PC-3 (cell line): Measurements from ENCODE around the gene OTOL1. TPM values are rescaled to one million over a fixed set of nuclear protein-coding genes. Genes with fewer than 3 reads are reported as not detected.
"Not testable (repeated sequence)": the region's sequence is repeated elsewhere in the genome, so short reads cannot be mapped to it uniquely, and the experiment has no call there.

ENCODE experiments used
- ATAC-seq: fragments of 200-7000 bp; cut with Tn5 transposase; 2 replicates; pipeline ENCODE4 v1.9.1; 2020; ENCODE audit warnings: mild to moderate bottlenecking, moderate library complexity
- BruUV-seq: library from RNA; stranded (reverse); fragments of 400-500 nt; replicated peaks from 2 replicates; lab custom pipeline; 2021; lab: Mats Ljungman, UMichigan
- CTCF ChIA-PET: fragments of 300-600 bp; sonication (Branson Sonifier 250); formaldehyde crosslinking; loops from one replicate; lab custom pipeline; 2022; ENCODE audit warnings: antibody characterized with exemption; lab: Charles Lee
- POLR2A ChIA-PET: fragments of 300-600 bp; sonication (Branson Sonifier 250); formaldehyde crosslinking; loops from one replicate; lab custom pipeline; 2022; ENCODE audit warnings: antibody characterized with exemption; ENCODE audit not compliant: unreplicated experiment; lab: Charles Lee
- DNase-seq: peaks from one replicate; pipeline ENCODE4 v3.0.0-alpha.2; 2015
- H2AFZ ChIP-seq: fragments of 300-600 bp; sonication (generic); 2 replicates; pipeline ENCODE4 v1.6.0; 2016; ENCODE audit warnings: antibody characterized with exemption, low read length
- H3F3A ChIP-seq: fragments of 300-600 bp; sonication (generic); one replicate; pipeline ENCODE4 v1.6.0; 2017; ENCODE audit warnings: antibody characterized with exemption, low read length, control low read depth, mild to moderate bottlenecking; ENCODE audit not compliant: unreplicated experiment
- H3K27ac ChIP-seq: fragments of 300-600 bp; sonication (generic); 2 replicates; pipeline ENCODE4 v1.5.1; 2016; ENCODE audit warnings: mild to moderate bottlenecking, low read length
- H3K27me3 ChIP-seq: fragments of 300-600 bp; sonication (generic); 2 replicates; pipeline ENCODE4 v1.6.1; 2016; ENCODE audit warnings: low read length, mixed read lengths
- H3K36me3 ChIP-seq: fragments of 300-600 bp; sonication (generic); 2 replicates; pipeline ENCODE4 v1.6.1; 2016; ENCODE audit warnings: low read depth, mixed run types, low read length, mixed read lengths
- H3K4me1 ChIP-seq: fragments of 300-600 bp; sonication (generic); 2 replicates; pipeline ENCODE4 v1.5.1; 2016; ENCODE audit warnings: low read length; ENCODE audit not compliant: insufficient read depth
- H3K4me2 ChIP-seq: fragments of 300-600 bp; sonication (generic); 2 replicates; pipeline ENCODE4 v1.6.0; 2016; ENCODE audit warnings: low read length
- H3K4me3 ChIP-seq: fragments of 300-600 bp; sonication (generic); 2 replicates; pipeline ENCODE4 v1.5.1; 2016; ENCODE audit warnings: mild to moderate bottlenecking, low read length, mixed read lengths
- H3K79me2 ChIP-seq: fragments of 300-600 bp; sonication (generic); 2 replicates; pipeline ENCODE4 v1.6.1; 2017; ENCODE audit warnings: low read length, mixed read lengths
- H3K9ac ChIP-seq: fragments of 300-600 bp; sonication (generic); 2 replicates; pipeline ENCODE4 v1.6.0; 2016; ENCODE audit warnings: mild to moderate bottlenecking, low read length
- H3K9me2 ChIP-seq: fragments of 300-600 bp; sonication (generic); replicated peaks from 2 replicates; pipeline ENCODE4 v1.6.1; 2016; ENCODE audit warnings: mixed run types, low read length, mixed read lengths
- H3K9me3 ChIP-seq: fragments of 300-600 bp; sonication (generic); 2 replicates; pipeline ENCODE4 v1.6.1; 2016; ENCODE audit warnings: low read length, mixed read lengths
- H4K20me1 ChIP-seq: fragments of 300-600 bp; sonication (generic); 2 replicates; pipeline ENCODE4 v1.6.1; 2016; ENCODE audit warnings: low read length, mixed read lengths
- CTCF ChIP-seq: fragments of 300-600 bp; sonication (generic); conservative IDR thresholded peaks from 2 replicates; pipeline ENCODE4 v1.5.1; 2017; ENCODE audit warnings: antibody characterized with exemption, low read depth, mild to moderate bottlenecking, low read length
- EZH2 ChIP-seq: fragments of 300-600 bp; sonication (generic); IDR thresholded peaks from one replicate; pipeline ENCODE4 v1.6.1; 2017; ENCODE audit warnings: antibody characterized with exemption, mild to moderate bottlenecking, low read length; ENCODE audit not compliant: unreplicated experiment
- EZH2phosphoT487 ChIP-seq: fragments of 300-600 bp; sonication (generic); IDR thresholded peaks from 2 replicates; pipeline ENCODE4 v1.6.1; 2018; ENCODE audit warnings: mild to moderate bottlenecking, antibody characterized with exemption, low read length, borderline replicate concordance
- intact Hi-C: fragments of 100-400 bp; cut with micrococcal nuclease; formaldehyde crosslinking; loops from 2 replicates; pipeline ENCODE4 v1.9.0; 2023
- total RNA-seq: library from RNA; depleted of rRNA; stranded (reverse); fragments of >200 nt; gene quantifications from 2 replicates; pipeline ENCODE4 v1.2.3, GENCODE V29; 2014

OTOL1 gene
- total RNA-seq, 1 experiment from 2014 or later = not detected

GRCh38 chr3:161475206-161475605 is 21.4 kb upstream of the OTOL1 start:
- H3F3A ChIP-seq = no peaks in the 10 kb centered on the region
- H3K27me3 ChIP-seq = no peaks in the 10 kb centered on the region
- POLR2A ChIA-PET = no interaction called here
- intact Hi-C loops = no loop called here
- H2AFZ ChIP-seq = no peak overlapping the region
- no peak for DNase-seq
- H3K9me2 ChIP-seq = no peaks in the 10 kb centered on the region
- no peak overlapping the region for H3K4me2 ChIP-seq
- no peaks in the 10 kb centered on the region for H3K36me3 ChIP-seq
- BruUV-seq = no TSS peak
- TF ChIP-seq EZH2phosphoT487 (no peak), CTCF (no peak), EZH2 (no peak)
- H3K27ac ChIP-seq = no peak overlapping the region
- no peak overlapping the region for H3K9ac ChIP-seq
- H3K79me2 ChIP-seq = no peaks in the 10 kb centered on the region
- no peak overlapping the region for H3K4me3 ChIP-seq
- CTCF ChIA-PET = no interaction called here
- ATAC-seq = no peak
- 0 out of 2 replicates have a peak, but pooled peaks cover 4% of the 10 kb centered on the region for H3K4me1 ChIP-seq
- no peaks in the 10 kb centered on the region for H4K20me1 ChIP-seq
- no peaks in the 10 kb centered on the region for H3K9me3 ChIP-seq

GRCh38 chr3:161475905-161476304 is 20.7 kb upstream of the OTOL1 start:
- DNase-seq = peak; percentile 77
- Histone ChIP-seq H3K9me3 (no peaks in the 10 kb centered on the region), H3K9me2 (no peaks in the 10 kb centered on the region), H4K20me1 (no peaks in the 10 kb centered on the region), H3K27ac (no peak overlapping the region), H3K9ac (no peak overlapping the region), H3K36me3 (no peaks in the 10 kb centered on the region), H3K79me2 (no peaks in the 10 kb centered on the region), H3K4me2 (no peak overlapping the region), H2AFZ (no peak overlapping the region), H3K4me1 (0 out of 2 replicates have a peak, but pooled peaks cover 4% of the 10 kb centered on the region), H3K4me3 (no peak overlapping the region), H3K27me3 (no peaks in the 10 kb centered on the region), H3F3A (no peaks in the 10 kb centered on the region)
- CTCF ChIA-PET = no interaction called here
- TF ChIP-seq EZH2phosphoT487 (no peak), EZH2 (no peak), CTCF (no peak)
- BruUV-seq = no TSS peak
- POLR2A ChIA-PET = interaction anchor here (0.6 kb wide), 1 partner anchor 797 kb away, joined by 4 read pairs; no protein-coding TSS in a partner anchor
- intact Hi-C loops = no loop called here
- ATAC-seq = peak; percentile 60

- H3K9me2 ChIP-seq = no peaks in the 10 kb centered on the region
- peaks cover 11% of the 10 kb centered on the region; the same call in 1 of the 2 replicates for H3K27me3 ChIP-seq
- BruUV-seq = no TSS peak
- no peaks in the 10 kb centered on the region for H3K4me1 ChIP-seq
- intact Hi-C loops = no loop called here
- H3K36me3 ChIP-seq = no peaks in the 10 kb centered on the region
- no peak overlapping the region for H3K27ac ChIP-seq
- ChIA-PET CTCF (no interaction called here), POLR2A (no interaction called here)
- no peaks in the 10 kb centered on the region for H3F3A ChIP-seq
- no peak for ATAC-seq
- DNase-seq = no peak
- H2AFZ ChIP-seq = no peak overlapping the region
- no peaks in the 10 kb centered on the region for H3K79me2 ChIP-seq
- no peak overlapping the region for H3K4me2 ChIP-seq
- no peak overlapping the region for H3K9ac ChIP-seq
- TF ChIP-seq CTCF = no peak
- no peak for TF ChIP-seq EZH2phosphoT487
- H3K9me3 ChIP-seq = no peaks in the 10 kb centered on the region
- no peak overlapping the region for H3K4me3 ChIP-seq
- H4K20me1 ChIP-seq = no peaks in the 10 kb centered on the region
Observed at GRCh38 chr3:161484226-161484625, 12.4 kb upstream of the OTOL1 start.

GRCh38 chr3:161488284-161488683 is 8.3 kb upstream of the OTOL1 start:
- H3K27ac ChIP-seq, H3K4me2 ChIP-seq, BruUV-seq, ATAC-seq, CTCF ChIA-PET, H2AFZ ChIP-seq, H3K9me3 ChIP-seq, H4K20me1 ChIP-seq, H3K4me1 ChIP-seq, H3K4me3 ChIP-seq, H3K36me3 ChIP-seq, H3K9me2 ChIP-seq, H3F3A ChIP-seq, H3K79me2 ChIP-seq, POLR2A ChIA-PET, H3K9ac ChIP-seq, DNase-seq, intact Hi-C loops: not testable (repeated sequence)
- peaks cover 11% of the 10 kb centered on the region; the same call in 1 of the 2 replicates for H3K27me3 ChIP-seq
